WTC11 (cell line): ENCODE results near the gene KBTBD8. TPM values are rescaled to one million over a fixed set of nuclear protein-coding genes. Genes with fewer than 3 reads are reported as not detected.

Source experiments
- ATAC-seq: fragments of 200-7000 bp; cut with Tn5 transposase; 2 replicates; pipeline ENCODE4 v1.10.0; 2021; ENCODE audit warnings: mild to moderate bottlenecking, moderate library complexity
- CTCF ChIA-PET: fragments of 300-600 bp; sonication (Branson Sonifier 250); formaldehyde crosslinking; loops from one replicate; lab custom pipeline; 2021; ENCODE audit warnings: antibody characterized with exemption; lab: Charles Lee
- POLR2A ChIA-PET: fragments of 350-600 bp; sonication (Branson Sonifier 250); formaldehyde crosslinking; loops from one replicate; lab custom pipeline; 2021; ENCODE audit warnings: antibody characterized with exemption; lab: Charles Lee
- DNase-seq: peaks from one replicate; pipeline ENCODE4 v3.0.0; 2021; ENCODE audit warnings: low spot score
- H3K27ac Mint-ChIP-seq: 2 replicates; pipeline ENCODE4 v1.8.0; 2021; ENCODE audit warnings: mixed read lengths
- H3K27me3 Mint-ChIP-seq: 2 replicates; pipeline ENCODE4 v1.8.0; 2021; ENCODE audit warnings: low read depth, mild to moderate bottlenecking, moderate library complexity, mixed read lengths
- H3K36me3 Mint-ChIP-seq: 2 replicates; pipeline ENCODE4 v1.8.0; 2021; ENCODE audit warnings: mixed read lengths
- H3K4me1 Mint-ChIP-seq: 2 replicates; pipeline ENCODE4 v1.8.0; 2022; ENCODE audit warnings: mixed read lengths
- H3K4me3 Mint-ChIP-seq: 2 replicates; pipeline ENCODE4 v1.8.0; 2021; ENCODE audit warnings: mild to moderate bottlenecking, moderate library complexity, mixed read lengths
- H3K9me3 Mint-ChIP-seq: 2 replicates; pipeline ENCODE4 v1.8.0; 2021; ENCODE audit warnings: mixed read lengths
- ATF1 ChIP-seq: sonication (generic); formaldehyde crosslinking; IDR thresholded peaks from 2 replicates; pipeline ENCODE4 v1.8.1; 2023; ENCODE audit warnings: mild to moderate bottlenecking, moderate library complexity, missing genetic modification reagents
- CDX4 ChIP-seq: fragments of 250-450 bp; sonication (Bioruptor Pico); IDR thresholded peaks from 2 replicates; pipeline ENCODE4 v1.9.0; 2021; ENCODE audit warnings: moderate library complexity, mild to moderate bottlenecking, inconsistent platforms, borderline replicate concordance
- CREB1 ChIP-seq: sonication (generic); formaldehyde crosslinking; IDR thresholded peaks from 2 replicates; pipeline ENCODE4 v1.8.0; 2023; ENCODE audit warnings: mild to moderate bottlenecking, missing genetic modification reagents
- CTCF ChIP-seq: fragments of 200-600 bp; IDR thresholded peaks from 2 replicates; pipeline ENCODE4 v1.8.0; 2022; ENCODE audit warnings: antibody characterized with exemption
- E2F1 ChIP-seq: sonication (generic); formaldehyde crosslinking; IDR thresholded peaks from 2 replicates; pipeline ENCODE4 v1.8.0; 2022; ENCODE audit warnings: mild to moderate bottlenecking, missing genetic modification reagents
- E2F4 ChIP-seq: sonication (generic); formaldehyde crosslinking; IDR thresholded peaks from 2 replicates; pipeline ENCODE4 v1.8.1; 2022; ENCODE audit warnings: low read depth, mild to moderate bottlenecking, moderate library complexity, missing genetic modification reagents, borderline replicate concordance
- E2F5 ChIP-seq: sonication (generic); formaldehyde crosslinking; IDR thresholded peaks from 2 replicates; pipeline ENCODE4 v1.8.1; 2022; ENCODE audit warnings: mild to moderate bottlenecking, moderate library complexity, missing genetic modification reagents
- FOXK1 ChIP-seq: sonication (generic); formaldehyde crosslinking; IDR thresholded peaks from 2 replicates; pipeline ENCODE4 v1.8.0; 2022; ENCODE audit warnings: mild to moderate bottlenecking, moderate library complexity, missing genetic modification reagents
- FOXP4 ChIP-seq: sonication (generic); formaldehyde crosslinking; IDR thresholded peaks from 2 replicates; pipeline ENCODE4 v1.8.0; 2022; ENCODE audit warnings: mild to moderate bottlenecking, missing genetic modification reagents
- IRF1 ChIP-seq: sonication (generic); formaldehyde crosslinking; IDR thresholded peaks from 2 replicates; pipeline ENCODE4 v1.8.0; 2023; ENCODE audit warnings: missing genetic modification reagents
- OVOL2 ChIP-seq: fragments of 250-450 bp; sonication (Bioruptor Pico); IDR thresholded peaks from 2 replicates; pipeline ENCODE4 v1.9.0; 2021; ENCODE audit warnings: mild to moderate bottlenecking, borderline replicate concordance
- PRDM15 ChIP-seq: sonication (generic); formaldehyde crosslinking; IDR thresholded peaks from 2 replicates; pipeline ENCODE4 v1.8.0; 2022; ENCODE audit warnings: missing genetic modification reagents
- RELA ChIP-seq: sonication (generic); formaldehyde crosslinking; IDR thresholded peaks from 2 replicates; pipeline ENCODE4 v1.8.1; 2022; ENCODE audit warnings: missing genetic modification reagents, mild to moderate bottlenecking, borderline replicate concordance
- SP1 ChIP-seq: sonication (generic); formaldehyde crosslinking; conservative IDR thresholded peaks from 2 replicates; pipeline ENCODE4 v1.8.1; 2022; ENCODE audit warnings: missing genetic modification reagents
- TP53 ChIP-seq: sonication (generic); formaldehyde crosslinking; IDR thresholded peaks from 2 replicates; pipeline ENCODE4 v1.8.1; 2023; ENCODE audit warnings: mild to moderate bottlenecking, missing genetic modification reagents
- ZNF138 ChIP-seq: sonication (generic); formaldehyde crosslinking; conservative IDR thresholded peaks from 2 replicates; pipeline ENCODE4 v1.8.1; 2022; ENCODE audit warnings: mild to moderate bottlenecking, moderate library complexity, missing genetic modification reagents
- ZNF512 ChIP-seq: sonication (generic); formaldehyde crosslinking; IDR thresholded peaks from 2 replicates; pipeline ENCODE4 v1.8.1; 2022; ENCODE audit warnings: missing genetic modification reagents, borderline replicate concordance
- ZNF671 ChIP-seq: fragments of 250-450 bp; sonication (Bioruptor Pico); IDR thresholded peaks from 2 replicates; pipeline ENCODE4 v1.8.0; 2021; ENCODE audit warnings: mild to moderate bottlenecking
- total RNA-seq: library from RNA; stranded (reverse); gene quantifications from 3 replicates; pipeline ENCODE4 v1.2.3, GENCODE V29; 2021

The KBTBD8 gene
- total RNA-seq, 1 experiment from 2014 or later = 15.0 TPM

- DNase-seq = no peak
- CTCF ChIA-PET = no interaction called here
- Mint-ChIP-seq H3K9me3 (no peaks in the 10 kb centered on the region), H3K27me3 (no peaks in the 10 kb centered on the region), H3K4me3 (no peak overlapping the region), H3K36me3 (no peaks in the 10 kb centered on the region), H3K4me1 (peaks cover 22% of the 10 kb centered on the region), H3K27ac (no peak overlapping the region)
- TF ChIP-seq SP1 (CRISPR knock-in tag) = no peak
- TF ChIP-seq CTCF = no peak
- TF ChIP-seq FOXK1 = no peak
- no peak for TF ChIP-seq E2F4 (CRISPR knock-in tag)
- no peak for TF ChIP-seq OVOL2 (CRISPR knock-in tag)
- no peak for TF ChIP-seq PRDM15
- no peak for TF ChIP-seq E2F5 (CRISPR knock-in tag)
- TF ChIP-seq CREB1 (CRISPR knock-in tag) = no peak
- TF ChIP-seq ZNF138 = no peak
- TF ChIP-seq CDX4 (CRISPR knock-in tag) = no peak
- no peak for TF ChIP-seq TP53 (CRISPR knock-in tag)
- TF ChIP-seq RELA (CRISPR knock-in tag) = no peak
- no peak for TF ChIP-seq ATF1 (CRISPR knock-in tag)
- TF ChIP-seq ZNF512 (CRISPR knock-in tag) = no peak
- TF ChIP-seq FOXP4 (CRISPR knock-in tag) = no peak
- no peak for TF ChIP-seq IRF1 (CRISPR knock-in tag)
- no peak for TF ChIP-seq ZNF671 (CRISPR knock-in tag)
- TF ChIP-seq E2F1 (CRISPR knock-in tag) = no peak
- POLR2A ChIA-PET = no interaction called here
- no peak for ATAC-seq
Observed at GRCh38 chr3:67030785-67031740, 33.0 kb downstream of the KBTBD8 start.
